HUDEP-2 (cell line): ENCODE measurements around the gene TRIM24.

Source experiments
- DNase-seq, 76 experiments: peaks; one replicate each; lab custom pipeline; 2025; ENCODE audit not compliant: unreplicated experiment in 76 of 76; lab: John Stamatoyannopoulos, UW

The TRIM24 gene

DNA sequence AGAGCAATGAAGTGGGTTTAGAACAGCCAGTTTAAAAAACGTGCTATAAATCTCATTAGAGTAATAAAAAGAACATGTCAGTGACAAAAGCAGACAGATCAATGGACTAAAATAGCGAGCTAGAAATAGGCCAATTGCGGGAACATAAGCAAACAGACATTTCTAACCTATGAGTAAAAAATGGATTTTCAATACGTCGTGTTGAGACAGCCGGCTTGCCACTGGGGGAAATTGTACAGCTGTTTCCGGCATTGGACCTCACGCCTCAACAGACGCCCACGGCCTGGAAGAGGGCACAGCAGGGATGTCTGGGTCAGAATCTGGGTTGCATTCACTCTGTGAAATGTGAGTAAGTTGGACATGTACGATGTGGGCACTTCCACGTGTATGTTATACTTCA is 148.2 kb downstream of the TRIM24 start:
- no peak for DNase-seq

DNA sequence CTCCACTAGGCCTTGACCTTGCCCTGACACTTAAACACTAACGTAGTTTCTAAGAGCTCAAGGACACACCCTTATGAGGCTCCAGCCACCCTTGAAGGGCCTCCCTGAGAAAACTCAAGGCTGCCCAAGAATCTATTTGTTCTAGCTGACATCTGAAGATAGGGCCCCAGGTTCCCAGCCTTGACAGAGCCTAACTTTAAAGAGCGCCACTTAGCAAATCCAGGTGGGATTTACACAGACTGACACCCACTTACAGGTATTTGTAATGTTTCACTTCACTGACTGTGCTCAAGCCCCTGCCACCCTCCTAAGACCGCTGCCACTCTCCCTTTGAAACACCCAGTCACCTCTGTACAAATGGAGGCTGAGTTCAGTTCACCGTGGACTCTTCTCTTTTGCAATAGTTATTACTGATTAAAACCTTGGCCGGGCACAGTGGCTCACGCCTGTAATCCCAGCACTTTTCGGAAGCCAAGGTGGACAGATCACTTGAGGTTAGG is 150.7 kb downstream of the TRIM24 start:
- DNase-seq, result peak in 6 of 76 experiments; percentile 10 to 56 (median 30)

DNA sequence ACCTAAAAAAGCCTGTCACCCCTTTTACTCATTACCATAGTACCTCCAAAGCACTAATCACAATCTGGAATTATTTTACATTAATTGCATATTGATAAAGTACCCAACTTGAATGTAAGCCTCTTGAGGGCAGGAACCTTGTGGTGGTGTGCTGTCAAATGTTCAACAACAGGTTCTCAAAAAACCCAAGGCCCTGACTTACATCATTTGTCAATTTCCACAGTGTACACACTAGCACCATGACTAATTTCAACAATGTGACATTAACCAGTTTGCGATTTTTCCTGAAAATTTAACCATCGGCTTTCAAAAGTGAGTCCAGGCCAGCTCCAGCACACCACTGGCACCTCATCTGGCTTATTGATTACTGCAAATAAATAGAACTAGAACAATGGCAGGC is 153.6 kb downstream of the TRIM24 start:
- DNase-seq, result no peak

DNA sequence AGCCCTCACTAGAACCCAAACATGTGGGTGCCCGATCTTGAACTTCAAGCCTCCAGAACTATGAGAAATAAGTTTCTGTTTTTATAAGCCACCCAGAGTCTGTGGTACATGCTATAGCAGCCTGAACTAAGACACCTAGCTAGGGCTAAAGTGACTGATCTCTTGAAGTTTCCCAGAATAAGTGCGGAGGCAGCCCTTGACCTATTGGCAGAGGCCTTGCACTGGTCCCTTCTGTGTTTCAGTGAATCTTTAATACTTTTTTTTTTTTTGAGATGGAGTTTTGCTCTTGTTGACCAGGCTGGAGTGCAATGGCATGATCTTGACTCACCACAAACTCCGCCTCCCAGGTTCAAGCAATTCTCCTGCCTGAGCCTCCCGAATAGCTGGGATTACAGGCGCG is 156.0 kb downstream of the TRIM24 start:
- no peak for DNase-seq

DNA sequence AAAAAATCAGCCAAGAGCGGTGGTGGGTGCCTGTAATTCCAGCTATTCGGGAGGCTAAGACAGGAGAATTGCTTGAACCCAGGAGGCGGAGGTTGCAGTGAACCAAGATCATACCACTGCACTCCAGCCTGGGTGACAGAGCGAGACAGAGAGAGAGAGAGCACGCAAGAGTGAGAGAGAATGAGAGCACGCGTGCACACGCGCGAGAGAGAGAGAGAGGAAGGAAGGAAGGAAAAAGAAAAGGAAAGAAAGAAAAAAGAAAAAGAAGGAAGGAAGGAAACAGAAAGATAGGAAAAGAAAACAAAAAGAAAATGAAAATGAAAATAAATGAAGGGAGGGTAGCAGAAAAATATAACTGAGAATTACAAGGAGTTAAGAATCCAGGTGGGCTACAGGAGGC is 158.4 kb downstream of the TRIM24 start:
- no peak for DNase-seq

DNA sequence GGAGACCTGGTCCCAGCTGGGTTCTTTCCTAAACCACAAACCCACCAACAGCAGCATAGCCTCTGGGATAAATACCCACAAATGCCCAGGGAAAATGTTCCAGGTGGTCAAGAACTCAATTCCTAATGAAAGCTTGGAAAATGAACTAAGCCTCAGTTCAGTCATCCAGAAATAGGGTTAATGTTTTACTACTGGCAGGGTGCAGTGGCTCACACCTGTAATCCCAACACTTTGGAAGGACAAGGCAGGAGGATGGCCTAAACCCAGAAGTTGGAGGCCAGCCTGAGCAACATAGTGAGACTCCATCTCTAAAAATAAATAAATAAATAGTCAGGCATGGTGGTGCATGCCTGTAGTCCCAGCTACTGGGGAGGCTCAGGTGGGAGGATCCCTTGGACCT is 158.9 kb downstream of the TRIM24 start:
- no peak for DNase-seq

DNA sequence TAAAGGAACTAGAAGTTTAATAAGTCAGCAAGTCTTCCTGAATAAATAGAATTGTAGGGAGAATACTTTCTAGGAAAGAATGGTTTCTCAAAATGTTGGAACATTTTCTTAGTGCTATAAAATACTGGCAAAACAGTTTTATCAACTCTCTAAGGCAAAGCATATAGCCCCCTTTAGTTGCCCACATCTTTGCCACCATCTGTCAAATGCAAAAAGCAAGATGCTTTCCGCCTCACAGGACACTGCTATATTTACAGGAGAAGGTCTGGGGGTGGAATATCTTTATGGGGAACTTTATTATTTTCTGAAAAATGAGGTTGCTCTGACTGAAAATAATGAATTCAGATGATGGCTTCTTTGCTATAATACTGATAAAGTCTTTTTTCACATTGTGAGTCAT is 162.8 kb downstream of the TRIM24 start:
- DNase-seq, result no peak

DNA sequence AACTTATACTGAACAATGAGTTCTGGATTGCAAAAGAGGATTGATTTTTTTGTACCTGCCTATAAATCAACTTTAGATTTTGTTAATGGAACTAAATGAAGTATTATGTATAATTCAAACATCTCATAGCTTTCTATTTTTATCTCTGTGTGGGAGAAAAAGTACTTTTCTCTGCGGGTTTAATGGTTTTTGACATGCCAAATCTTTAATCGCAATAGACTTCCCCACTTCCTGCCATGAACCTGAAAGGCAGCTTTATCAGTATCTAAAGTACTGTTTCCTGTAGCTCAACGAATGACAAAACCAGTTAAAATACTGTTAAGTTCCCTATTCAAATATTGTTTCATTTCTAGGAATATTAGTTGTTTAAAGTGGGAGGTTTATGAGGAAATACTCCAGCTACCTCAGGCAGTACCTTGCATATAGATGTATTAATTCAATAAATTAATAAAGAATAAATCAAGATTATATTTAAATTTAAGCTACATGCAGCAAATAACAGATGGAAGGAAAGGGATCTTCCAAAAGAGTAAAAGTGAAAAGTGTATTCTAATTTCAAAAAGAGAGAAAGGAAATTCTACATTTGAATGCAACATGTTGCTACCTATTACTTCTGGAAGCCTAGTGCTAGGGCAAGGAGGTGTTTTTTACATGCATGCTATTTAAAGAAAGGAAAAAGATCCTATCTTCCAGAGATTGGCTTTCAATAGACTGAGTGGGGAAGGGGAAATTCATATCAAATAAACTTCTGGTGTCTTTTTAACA is 165.2 kb downstream of the TRIM24 start:
- no peak for DNase-seq

DNA sequence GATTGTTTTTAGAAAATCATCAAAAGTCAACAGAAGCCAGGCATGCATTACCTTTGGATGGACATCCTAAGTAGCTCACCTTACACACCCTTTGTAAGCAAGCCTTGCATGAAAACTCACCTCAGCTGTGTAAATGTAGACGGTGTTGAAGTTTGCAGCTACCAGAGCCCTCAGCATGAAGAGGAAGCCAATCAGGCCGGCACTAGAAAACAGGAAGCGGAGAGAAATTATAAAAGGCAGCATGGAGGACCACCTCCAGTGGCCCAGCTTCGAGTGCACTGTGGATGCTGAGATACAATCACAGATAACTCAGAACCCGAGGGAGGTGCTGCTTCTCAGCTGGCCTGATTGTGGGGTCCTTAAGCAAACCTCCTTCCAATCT is 165.8 kb downstream of the TRIM24 start:
- no peak for DNase-seq

DNA sequence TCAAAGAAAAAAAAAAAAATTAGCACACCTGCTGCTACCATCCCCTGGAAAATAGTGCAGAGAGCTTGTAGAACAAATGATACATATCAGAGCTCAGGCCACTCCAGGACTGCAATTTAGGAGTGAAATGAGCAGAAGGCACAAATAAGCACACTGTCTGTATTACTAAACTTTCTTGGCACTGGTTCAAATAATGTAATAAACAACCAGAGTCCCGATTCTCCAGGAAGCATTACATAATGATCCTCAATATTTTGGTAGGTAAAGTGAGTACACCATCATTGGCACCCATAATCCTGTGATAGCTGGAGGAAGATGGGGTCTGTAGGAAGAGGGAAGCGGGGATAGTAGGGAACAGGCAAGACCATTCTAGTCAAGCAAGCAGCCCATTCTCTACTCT is 166.8 kb downstream of the TRIM24 start:
- DNase-seq, result no peak

DNA sequence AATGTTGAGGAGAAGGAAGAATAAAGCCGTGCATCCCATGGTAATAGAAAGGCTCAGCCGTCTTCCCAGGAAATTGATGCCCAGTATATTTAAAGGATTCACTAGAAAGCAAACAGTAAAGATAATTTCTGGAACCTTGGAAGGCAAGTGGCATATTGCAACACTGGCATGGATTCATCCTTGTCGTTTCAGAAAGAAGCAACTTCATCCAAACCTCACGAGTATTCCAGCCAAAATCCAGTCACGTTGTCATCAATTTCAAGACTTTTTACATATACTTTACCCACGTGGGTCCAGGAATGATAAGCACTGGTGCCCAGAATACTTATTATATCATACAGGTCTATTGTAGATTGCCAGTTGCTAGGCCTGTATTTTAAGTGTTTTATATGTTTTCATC is 167.3 kb downstream of the TRIM24 start:
- DNase-seq, result no peak

DNA sequence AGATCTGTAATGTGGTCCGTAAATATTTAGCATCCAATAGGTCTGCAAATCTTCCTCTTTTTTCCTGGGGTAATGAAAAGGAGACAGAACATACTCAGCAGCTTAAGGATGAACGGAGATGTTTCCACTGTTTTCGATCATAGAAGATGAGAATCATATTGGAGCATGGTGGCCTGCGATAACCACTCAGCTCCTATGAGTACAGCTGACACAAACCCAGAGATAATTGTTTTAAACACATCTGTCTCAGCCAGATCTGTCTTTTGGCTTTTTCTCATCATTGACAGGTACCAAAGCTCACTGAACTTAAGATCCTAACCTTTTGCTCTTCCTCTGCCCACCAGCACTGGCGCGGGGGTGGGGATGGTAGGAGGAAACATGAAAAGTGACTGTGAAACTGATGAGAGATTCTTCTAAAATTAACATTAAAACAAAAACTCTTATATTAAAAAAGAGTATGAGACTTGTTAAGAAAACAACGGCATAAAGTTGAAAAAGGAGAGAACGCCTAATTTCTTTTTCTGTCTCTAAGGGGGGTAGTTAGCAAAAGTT is 170.1 kb downstream of the TRIM24 start:
- DNase-seq, result no peak

DNA sequence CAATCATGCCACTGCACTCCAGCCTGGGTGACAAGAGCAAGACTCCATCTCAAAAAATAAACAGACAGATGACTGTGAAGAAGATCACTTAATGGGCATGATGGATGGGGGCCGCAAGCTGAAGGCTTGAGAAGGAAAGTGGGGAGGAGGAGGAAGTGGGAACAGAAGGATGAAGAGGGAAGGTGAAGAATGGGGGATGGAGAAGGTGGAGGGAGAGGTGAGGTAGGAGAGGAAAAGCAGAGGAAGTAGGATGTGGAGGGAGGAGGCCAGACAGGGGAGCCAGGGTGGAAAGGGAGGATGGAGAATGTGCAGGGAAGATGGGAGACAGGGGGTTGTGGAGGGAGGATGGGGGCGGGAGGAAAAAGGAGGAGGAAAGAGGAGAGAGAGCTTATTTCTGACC is 172.3 kb downstream of the TRIM24 start:
- no peak for DNase-seq

DNA sequence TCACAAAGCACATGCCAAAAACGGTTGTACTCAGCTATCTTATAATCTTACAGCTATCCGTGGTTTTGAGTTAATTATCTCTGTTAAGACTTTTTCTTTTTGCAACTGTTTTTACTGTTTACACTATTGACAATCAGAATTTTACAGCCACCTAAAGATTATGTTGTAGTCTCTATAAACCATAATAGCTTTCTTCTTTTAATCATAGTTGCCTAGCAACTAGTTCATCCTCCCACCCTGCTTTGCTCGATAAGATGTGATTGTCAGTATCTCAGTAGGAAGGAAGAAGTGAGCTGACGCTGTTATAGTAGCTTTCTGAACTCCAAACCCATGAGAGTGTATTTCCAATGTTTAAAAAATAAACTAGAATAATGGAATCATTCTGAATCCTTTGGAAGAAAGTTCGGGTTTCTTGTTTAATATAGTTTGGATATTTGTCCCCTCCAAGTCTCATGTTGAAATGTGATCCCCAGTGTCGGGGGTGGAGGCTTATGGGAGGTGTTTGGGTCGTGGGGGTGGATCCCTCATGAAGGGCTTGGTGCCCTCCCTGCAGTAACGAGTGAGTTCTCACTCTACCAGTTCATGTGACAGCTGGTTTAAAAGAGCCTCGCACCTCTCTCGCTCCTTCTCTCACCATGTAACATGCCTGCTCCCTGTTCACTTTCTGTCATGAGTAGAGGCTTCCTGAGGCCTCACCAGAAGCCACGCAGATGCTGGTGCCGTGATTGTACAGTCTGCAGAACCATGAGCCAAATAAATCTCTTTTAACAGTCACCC is 173.0 kb downstream of the TRIM24 start:
- no peak for DNase-seq
